Measurements from ENCODE around the gene HSPA12B.
A peak's percentile ranks its signal among the peaks of the same experiment; 100 is the strongest.

The HSPA12B gene

DNA sequence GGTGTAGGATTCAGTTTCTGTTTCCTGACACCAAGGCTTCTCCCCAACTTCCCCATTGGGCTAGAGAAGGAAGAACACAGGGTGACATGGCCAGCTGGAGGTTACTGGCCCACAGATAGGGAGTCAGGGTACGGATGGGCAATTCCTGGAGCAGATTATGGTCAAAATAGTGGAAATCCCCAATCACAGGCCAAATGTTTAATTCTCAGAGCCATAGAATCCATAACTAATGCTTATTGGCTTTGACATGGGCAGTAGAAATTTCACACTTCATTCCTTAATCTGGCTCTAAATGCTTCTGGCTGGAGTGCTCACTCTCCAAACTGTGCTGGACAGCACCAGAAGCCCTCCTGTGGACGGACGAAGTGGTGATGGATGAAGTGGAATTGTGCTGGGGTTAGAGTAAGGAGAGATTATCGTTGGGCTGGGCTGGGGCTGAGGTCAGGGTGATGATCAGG is 21.0 kb upstream of the HSPA12B start:
- TF ChIP-seq, protein P1, sequence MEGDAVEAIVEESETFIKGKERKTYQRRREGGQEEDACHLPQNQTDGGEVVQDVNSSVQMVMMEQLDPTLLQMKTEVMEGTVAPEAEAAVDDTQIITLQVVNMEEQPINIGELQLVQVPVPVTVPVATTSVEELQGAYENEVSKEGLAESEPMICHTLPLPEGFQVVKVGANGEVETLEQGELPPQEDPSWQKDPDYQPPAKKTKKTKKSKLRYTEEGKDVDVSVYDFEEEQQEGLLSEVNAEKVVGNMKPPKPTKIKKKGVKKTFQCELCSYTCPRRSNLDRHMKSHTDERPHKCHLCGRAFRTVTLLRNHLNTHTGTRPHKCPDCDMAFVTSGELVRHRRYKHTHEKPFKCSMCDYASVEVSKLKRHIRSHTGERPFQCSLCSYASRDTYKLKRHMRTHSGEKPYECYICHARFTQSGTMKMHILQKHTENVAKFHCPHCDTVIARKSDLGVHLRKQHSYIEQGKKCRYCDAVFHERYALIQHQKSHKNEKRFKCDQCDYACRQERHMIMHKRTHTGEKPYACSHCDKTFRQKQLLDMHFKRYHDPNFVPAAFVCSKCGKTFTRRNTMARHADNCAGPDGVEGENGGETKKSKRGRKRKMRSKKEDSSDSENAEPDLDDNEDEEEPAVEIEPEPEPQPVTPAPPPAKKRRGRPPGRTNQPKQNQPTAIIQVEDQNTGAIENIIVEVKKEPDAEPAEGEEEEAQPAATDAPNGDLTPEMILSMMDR (IDR thresholded peaks at IDR 0.05; ENCODE audit: low read depth, low read length), result no peak
- DNase-seq (ENCODE audit: extremely low read depth, low read depth), result no peak

GRCh38 chr20:3712279-3712873 is 20.1 kb upstream of the HSPA12B start, which contains the start of gene SIGLEC1:
TSS of gene SIGLEC1 (minus strand) at chr20:3712600. CDS start at chr20:3707128, 5,472 bp downstream.
- DNase-seq (ENCODE audit: extremely low read depth, low read depth), result no peak
- TF ChIP-seq, protein P1 (IDR thresholded peaks at IDR 0.05; ENCODE audit: low read depth, low read length), result no peak

DNA sequence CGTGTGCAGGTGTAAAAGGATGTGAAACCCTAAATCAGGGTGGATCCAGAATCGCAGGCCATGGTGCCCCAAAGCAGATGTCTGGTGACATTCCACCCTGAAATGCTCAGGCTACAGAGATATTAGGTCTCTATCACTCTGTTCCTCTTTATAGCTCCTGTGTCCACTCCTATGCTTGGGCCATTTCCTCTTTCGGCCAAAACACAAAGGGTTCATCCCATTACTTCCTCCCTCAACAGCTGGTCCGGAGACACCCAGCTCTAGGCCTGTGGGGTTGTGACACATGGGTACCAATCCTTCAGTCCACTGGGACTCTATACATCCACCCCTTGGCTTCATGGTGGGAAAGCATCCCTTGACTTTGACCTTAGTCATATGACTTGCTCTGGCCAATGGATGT is 18.4 kb upstream of the HSPA12B start:
- DNase-seq (ENCODE audit: extremely low read depth, low read depth), result no peak
- TF ChIP-seq, protein P1 (IDR thresholded peaks at IDR 0.05; ENCODE audit: low read depth, low read length), result no peak

- peak; percentile 10 for DNase-seq (ENCODE audit: extremely low read depth, low read depth)
- TF ChIP-seq, protein P1 (IDR thresholded peaks at IDR 0.05; ENCODE audit: low read depth, low read length), result peak; percentile 89
Measured at GRCh38 chr20:3716195-3716834, 16.2 kb upstream of the HSPA12B start.

DNA sequence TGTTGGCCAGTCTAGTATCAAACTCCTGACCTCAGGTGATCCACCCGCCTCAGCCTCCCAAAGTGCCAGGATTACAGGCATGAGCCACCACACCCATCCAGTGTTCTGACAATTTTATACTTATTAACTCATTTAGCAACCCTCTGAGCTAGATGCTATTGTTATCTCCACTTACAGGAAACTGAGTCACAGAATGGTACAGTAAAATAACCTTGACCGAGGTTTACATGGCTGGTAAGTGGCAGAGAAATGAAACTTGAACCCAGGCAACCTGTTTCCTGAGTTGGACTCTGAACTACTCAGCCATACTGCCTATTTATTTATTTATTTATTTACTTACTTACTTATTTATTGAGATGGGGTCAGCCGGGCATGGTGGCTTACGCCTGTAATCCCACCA is 13.4 kb upstream of the HSPA12B start:
- DNase-seq (ENCODE audit: extremely low read depth, low read depth), result no peak
- TF ChIP-seq, protein P1 (IDR thresholded peaks at IDR 0.05; ENCODE audit: low read depth, low read length), result no peak

DNA sequence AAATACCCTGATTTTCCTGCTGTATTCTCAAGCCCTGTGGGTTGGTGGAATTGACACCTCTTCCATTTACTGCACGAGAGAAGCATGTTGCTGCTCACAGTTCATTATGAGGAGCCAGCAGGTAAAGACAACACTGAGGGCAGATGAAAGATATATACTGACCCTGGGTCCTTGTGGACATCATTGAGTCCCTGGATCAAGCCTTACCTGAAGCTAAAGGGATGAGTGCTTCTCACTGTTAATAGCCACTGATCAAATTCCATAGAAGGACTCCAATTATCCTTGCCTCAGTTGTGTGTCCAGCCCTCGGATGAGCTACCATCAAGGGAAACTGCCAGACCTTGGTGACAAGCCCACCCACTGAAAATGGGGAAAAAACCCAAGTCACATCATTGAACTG is 12.4 kb upstream of the HSPA12B start:
- TF ChIP-seq, protein P1 (IDR thresholded peaks at IDR 0.05; ENCODE audit: low read depth, low read length), result no peak

DNA sequence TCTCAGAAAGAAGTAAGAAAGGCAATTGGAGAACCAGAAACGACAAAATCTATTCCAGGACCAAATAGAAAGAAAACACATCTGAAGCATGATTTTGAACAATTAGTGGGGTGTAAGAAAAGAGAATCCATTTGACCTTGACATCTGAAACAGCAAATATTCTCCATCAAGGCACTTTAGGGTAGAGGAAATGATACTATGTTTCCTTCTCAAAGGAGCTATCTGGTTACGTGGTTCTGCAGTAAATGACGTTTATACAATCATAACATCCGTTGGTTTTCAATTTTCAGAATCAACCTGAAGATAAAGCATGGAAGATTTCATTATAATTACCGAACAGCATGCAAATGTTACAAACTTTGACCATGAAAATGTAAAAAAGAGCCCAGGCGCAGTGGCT is 11.9 kb upstream of the HSPA12B start:
- no peak for DNase-seq (ENCODE audit: extremely low read depth, low read depth)
- TF ChIP-seq, protein P1 (IDR thresholded peaks at IDR 0.05; ENCODE audit: low read depth, low read length), result no peak

More for the DNA sequence above, 12.4 kb upstream of the HSPA12B start:
- DNase-seq (ENCODE audit: extremely low read depth, low read depth), result no peak
